Fibroblast of peridontal ligament (primary cell): ENCODE results near the gene IRAK2.
"Not testable (repeated sequence)": the region's sequence is repeated elsewhere in the genome, so short reads cannot be mapped to it uniquely, and the experiment has no call there.

ENCODE experiments used
- DNase-seq: peaks from one replicate; pipeline ENCODE4 v3.0.0-alpha.2; 2010; ENCODE audit errors: extremely low read depth

The IRAK2 gene

GRCh38 chr3:10253731-10254130, 89.0 kb downstream of the IRAK2 start:
- no peak for DNase-seq

DNA sequence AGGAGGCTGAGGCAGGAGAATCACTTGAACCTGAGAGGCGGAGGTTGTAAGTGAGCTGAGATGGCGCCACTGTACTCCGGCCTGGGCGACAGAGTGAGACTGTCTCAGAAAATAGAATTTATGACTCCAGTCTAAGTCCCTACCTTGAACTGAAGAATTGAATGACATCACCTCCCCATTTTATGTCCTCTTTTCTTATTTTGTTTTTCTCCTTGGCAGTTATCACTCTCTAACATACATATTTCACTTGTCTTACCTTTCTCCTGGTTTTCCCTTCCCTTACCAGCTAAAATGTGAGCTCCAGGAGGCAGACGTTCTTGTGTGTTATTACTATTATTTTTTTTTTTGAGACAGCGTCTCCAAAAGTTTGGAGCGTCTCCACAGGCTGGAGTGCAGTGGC, 91.1 kb downstream of the IRAK2 start:
- DNase-seq = no peak

GRCh38 chr3:10259036-10259435, 94.3 kb downstream of the IRAK2 start:
- no peak for DNase-seq

GRCh38 chr3:10259798-10260197, 95.1 kb downstream of the IRAK2 start:
- no peak for DNase-seq

DNA sequence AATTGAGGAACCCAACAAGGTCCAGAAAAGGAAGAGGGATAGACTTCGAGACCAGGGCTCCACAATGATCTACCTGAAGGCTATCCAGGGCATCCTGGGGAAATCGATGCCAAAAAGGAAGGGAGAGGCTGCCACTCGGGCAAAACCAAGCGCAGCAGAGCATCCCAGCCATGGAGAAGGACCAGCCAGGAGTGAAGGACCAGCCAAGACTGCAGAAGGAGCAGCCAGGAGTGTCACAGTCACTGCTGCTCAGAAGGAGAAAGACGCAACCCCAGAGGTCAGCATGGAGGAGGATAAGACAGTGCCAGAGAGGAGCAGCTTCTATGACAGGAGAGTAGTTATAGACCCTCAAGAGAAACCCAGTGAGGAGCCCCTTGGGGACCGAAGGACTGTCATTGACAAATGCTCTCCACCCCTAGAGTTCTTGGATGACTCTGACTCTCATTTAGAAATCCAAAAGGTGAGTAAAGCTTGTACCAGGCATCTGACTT, 95.5 kb downstream of the IRAK2 start:
- DNase-seq = no peak

DNA sequence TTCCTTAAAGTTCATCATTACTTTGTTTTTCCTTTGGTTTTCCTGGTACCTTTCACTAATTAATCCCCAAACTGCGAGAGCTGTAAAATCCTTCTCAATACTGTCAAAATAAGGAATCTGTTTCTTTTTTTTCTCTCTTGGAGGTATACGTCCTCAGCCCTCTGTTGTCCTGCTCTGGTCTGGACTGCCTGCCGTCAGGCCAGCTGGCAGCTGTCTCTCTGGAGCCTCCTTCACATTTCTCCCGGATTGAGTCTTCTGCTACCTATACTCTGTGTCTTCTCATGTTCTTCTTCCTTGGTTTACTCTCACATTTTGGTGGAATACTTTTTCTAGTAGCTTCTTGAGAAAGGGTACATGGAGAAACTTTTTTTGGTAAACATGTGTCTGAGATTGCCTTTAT, 97.3 kb downstream of the IRAK2 start:
- no peak for DNase-seq

- DNase-seq = peak; percentile 57
Measured at GRCh38 chr3:10263646-10264363, 99.1 kb downstream of the IRAK2 start.

DNA sequence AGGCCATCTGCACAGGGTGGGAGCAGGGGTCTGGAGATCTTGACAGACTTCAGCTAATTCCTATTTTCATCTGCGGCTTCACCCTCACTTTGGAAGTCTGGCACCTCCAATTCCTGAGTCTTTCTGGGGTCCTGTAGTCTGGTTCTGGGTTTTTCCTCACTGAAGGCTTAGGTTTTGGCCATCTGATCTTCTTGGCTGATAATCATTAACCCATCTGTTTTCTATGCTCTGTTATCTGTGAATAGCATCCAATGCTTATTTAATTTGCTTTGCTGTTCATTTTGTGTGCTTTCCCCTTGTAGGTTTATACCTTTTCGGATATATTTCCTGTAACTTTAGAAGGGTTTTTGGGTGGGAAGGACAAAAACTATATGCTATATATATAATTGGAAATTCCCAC, 101.1 kb downstream of the IRAK2 start:
- no peak for DNase-seq

GRCh38 chr3:10266936-10267335, 102.2 kb downstream of the IRAK2 start:
- DNase-seq = not testable (repeated sequence)

DNA sequence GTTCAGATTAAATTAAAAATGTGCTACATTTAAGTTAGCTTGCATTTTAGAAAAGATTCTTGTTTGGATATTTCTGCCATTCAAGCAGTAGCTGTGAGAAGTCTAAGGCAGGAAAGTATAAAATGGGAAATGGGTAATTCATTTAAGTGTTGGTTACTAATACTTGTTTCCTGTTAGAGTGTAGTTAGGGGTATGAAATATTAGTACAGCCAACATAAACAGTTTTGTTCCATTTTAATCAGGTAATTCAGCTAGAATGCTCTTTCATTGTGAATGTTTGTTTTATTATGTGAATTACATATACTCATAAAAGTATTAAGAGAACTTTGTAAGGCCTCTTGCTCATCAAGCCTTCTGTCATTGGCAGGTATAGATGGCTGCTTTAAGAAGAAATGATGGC, 103.4 kb downstream of the IRAK2 start:
- DNase-seq = no peak

- no peak for DNase-seq
Measured at GRCh38 chr3:10268930-10269329, 104.2 kb downstream of the IRAK2 start.

DNA sequence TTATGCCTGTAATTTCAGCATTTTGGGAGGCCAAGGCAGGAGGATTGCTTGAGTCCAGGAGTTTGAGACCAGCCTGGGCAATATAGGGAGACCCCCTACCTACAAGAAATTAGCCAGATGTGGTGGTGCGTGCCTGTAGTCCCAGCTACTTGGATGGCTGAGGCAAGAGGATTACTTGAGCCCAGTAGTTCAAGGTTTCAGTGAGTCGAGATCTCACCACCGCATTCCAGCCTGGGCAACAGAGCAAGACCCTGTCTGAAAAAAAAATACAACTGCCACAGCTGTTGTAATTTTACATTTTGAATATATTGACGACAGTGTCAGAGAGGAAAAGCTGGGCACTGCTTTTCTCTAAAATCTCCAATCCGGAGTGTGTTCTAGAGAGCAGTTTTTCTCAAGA, 104.7 kb downstream of the IRAK2 start:
- DNase-seq = no peak

DNA sequence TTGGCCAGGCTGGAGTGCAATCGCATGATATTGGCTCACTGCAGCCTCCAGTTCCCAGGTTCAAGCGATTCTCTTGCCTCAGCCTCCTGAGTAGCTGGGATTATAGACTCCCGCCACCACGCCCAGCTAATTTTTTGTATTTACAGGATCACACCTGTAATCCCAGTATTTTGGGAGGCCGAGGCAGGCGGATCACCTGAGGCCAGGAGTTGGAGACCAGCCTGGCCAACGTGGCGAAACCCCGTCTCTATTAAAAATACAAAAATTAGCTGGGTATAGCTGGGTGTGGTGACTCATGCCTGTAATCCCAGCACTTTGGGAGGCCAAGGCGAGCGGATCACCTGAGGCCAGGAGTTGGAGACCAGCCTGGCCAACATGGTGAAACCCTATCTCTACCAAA, 107.8 kb downstream of the IRAK2 start:
- DNase-seq = not testable (repeated sequence)

DNA sequence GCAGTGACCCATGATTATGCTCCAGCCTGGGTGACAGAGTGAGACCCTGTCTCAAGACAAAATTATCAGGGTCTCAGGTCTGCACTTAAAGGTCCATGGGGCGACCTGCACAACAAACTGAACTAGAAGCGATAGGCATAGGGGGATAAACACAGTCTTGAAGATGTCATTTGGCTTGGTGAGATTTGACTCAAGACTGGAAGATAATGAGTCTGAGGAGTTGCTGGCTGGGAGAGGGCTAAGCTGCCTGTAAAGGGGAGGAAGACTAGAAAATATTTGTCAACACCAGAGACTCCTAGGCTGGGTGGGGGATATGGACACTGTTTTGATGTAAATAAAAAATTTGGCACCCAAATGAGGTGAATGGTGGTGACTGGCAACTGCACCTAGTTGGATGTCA, 108.3 kb downstream of the IRAK2 start:
- DNase-seq = no peak

- peak; percentile 11 for DNase-seq
Measured at GRCh38 chr3:10273702-10274305, 109.1 kb downstream of the IRAK2 start.

DNA sequence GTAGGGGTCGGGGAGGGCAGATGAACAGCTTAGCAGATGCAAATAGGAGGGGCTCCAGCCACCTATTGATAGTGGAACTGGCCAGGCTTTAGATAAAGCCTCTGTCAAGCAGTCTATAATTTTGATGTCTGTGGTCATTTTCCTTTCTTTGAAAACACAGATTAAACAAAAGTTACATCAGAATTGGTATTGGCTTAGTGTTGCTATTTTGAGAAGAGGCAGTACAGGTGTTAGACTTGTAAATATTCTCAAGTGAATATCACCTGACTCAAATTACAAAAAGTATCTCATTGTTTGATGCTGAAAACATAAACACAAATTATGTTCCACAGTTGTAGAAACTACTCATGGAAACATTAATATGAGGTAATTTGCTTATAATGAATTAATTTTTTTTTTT, 109.9 kb downstream of the IRAK2 start:
- DNase-seq = no peak

DNA sequence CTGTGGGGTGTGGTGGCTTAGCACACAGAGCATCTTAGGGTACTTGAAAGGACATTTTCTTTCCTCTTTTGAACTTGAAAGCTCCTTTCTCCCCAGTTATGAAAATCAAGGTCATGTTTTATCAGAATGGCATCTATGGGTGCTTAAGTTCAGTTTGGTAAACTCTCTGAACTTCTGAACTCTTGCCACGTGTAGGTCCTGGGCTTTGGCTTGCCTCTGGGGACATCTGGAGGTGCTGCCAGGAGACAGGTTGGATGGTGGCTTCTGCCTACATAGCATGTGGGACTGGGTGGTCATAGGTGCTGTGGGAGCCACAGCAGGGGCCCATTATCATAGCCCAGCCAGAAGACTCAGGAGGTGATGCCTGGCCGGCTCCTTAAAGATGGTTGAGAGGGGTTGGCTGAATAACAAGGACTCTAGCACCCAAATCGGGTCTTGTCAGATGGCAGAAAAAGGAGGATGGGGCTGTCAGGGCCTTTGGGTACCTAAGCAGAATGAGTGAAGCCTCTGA, 112.5 kb downstream of the IRAK2 start:
- DNase-seq = no peak

DNA sequence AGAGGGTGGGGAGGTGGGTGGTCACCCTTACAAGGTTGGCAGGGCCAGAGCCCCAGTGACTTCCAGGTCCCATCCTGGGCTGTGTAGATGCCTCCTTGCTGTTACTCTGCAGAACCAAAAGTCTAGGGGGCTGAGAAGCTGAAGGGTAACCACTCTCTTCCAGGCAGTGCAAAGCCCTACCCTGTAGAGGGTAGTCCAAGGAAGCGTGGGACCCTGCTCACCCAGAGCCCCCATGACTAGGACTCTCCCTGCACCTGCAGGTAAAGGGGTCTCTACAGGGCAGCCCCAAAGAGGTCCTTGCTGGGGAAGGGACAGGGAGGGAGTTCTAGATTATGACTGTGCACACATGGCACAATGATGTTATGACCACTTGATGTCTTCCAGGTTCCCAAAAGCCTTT, 113.8 kb downstream of the IRAK2 start:
- DNase-seq = no peak

DNA sequence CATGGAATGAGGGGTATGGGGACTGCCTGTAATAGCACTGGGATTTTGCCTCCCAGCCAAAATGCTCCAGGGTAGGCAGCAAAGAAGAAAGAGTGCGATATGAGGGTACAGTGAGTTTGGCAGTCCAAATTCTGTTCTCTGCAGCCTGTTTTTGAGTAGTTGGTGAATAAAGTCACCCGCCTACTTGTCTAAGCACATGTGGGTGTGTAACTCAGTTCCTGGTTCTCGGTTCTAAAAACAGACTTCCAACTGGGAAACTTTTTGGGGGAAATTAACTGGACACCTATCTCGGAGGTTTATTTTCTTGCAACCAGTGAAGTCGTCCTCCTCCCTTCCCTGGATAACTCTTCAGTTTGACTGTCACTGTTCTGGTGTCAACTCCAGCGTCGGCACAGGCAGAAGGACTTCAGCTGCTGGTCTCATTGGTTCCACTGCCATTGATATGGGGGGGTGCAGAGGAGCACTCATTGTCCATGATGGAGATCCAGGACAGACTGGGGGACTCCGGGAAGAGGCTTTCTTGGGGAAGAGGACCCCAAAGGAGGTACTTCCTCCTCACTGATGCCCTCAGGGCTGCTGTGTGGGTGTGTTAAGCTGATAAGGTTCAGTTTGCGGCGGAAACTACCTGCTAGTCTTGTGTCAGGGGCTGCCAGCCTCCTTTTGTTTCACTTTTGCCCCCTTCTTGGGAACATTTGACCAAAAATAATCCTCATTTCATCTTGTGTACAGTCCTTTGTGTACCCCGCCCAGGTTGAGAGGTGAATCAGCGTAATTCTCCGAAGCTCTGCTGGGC, 114.9 kb downstream of the IRAK2 start:
- no peak for DNase-seq

DNA sequence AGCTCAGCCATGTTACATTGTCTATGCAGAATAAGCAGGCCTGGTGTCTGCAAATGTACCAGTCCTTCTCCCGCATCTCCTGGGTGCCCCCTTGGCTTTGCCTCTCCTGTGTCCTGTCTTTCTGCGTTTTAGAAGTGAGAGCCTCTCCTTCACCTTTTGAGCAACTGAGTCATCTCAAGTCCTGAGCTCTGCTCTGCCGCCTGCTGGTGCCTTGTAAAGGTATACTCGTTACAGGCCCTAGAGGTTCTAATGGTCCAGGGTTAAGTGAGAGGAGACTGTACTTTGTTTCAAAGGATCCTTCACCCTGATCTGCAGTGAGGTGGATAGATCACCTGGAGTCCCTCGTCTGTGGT, 115.4 kb downstream of the IRAK2 start:
- no peak for DNase-seq

DNA sequence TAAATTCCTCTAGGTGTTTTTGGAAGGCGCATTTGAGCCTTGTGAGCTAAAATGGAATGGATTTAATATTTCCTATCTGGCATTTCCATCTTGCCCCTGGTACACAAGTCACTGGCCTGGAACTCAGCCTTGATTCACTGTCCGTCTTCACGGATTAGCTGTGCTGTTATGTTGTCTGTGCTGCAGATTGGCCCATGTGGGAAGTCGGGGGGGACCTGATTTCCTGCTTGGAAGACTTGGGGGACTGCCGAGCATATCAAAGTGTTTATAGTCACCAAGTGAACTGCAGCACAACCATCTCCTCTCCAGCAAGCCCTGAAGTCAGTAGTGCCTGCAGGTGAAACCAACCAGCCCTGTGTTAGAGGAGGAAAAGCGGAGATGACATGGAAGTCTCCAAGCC, 115.9 kb downstream of the IRAK2 start:
- DNase-seq = no peak

- DNase-seq = peak; percentile 56
Measured at GRCh38 chr3:10281951-10282350, 117.2 kb downstream of the IRAK2 start.

DNA sequence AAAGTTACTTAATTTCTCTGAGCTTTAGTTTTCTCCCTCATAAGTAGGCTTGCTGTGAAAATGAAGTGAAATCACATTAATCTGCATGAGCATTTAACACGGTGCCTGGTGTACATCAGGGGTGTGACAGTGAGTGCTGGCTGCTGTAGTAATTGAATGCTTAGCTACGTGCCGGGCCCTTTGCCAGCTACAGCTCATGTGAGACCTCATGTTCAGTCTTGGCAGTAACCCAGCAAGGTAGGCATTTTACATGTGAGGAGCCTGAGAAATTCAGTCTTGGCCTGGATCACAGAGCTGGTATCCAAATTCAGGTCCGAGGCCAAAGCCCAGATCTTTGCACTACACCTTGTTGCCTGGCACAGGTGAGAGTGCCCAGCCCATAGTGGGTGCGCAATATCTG, 118.9 kb downstream of the IRAK2 start:
- DNase-seq = no peak
